ENCODE data around the gene STYX.

- TF ChIP-seq, protein P1, sequence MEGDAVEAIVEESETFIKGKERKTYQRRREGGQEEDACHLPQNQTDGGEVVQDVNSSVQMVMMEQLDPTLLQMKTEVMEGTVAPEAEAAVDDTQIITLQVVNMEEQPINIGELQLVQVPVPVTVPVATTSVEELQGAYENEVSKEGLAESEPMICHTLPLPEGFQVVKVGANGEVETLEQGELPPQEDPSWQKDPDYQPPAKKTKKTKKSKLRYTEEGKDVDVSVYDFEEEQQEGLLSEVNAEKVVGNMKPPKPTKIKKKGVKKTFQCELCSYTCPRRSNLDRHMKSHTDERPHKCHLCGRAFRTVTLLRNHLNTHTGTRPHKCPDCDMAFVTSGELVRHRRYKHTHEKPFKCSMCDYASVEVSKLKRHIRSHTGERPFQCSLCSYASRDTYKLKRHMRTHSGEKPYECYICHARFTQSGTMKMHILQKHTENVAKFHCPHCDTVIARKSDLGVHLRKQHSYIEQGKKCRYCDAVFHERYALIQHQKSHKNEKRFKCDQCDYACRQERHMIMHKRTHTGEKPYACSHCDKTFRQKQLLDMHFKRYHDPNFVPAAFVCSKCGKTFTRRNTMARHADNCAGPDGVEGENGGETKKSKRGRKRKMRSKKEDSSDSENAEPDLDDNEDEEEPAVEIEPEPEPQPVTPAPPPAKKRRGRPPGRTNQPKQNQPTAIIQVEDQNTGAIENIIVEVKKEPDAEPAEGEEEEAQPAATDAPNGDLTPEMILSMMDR (conservative IDR thresholded peaks at IDR 0.05): no peak
- no peak for TF ChIP-seq EZH2 (IDR thresholded peaks at IDR 0.05; ENCODE audit: low read depth)
These were observed 59.2 kb downstream of the STYX start for GRCh38 chr14:52789118-52789517.
